ENCODE results near the gene MAN2C1.
A peak's percentile ranks its signal among the peaks of the same experiment; 100 is the strongest.
"Not testable (repeated sequence)": the region's sequence is repeated elsewhere in the genome, so short reads cannot be mapped to it uniquely, and the experiment has no call there.

Gene MAN2C1

DNA sequence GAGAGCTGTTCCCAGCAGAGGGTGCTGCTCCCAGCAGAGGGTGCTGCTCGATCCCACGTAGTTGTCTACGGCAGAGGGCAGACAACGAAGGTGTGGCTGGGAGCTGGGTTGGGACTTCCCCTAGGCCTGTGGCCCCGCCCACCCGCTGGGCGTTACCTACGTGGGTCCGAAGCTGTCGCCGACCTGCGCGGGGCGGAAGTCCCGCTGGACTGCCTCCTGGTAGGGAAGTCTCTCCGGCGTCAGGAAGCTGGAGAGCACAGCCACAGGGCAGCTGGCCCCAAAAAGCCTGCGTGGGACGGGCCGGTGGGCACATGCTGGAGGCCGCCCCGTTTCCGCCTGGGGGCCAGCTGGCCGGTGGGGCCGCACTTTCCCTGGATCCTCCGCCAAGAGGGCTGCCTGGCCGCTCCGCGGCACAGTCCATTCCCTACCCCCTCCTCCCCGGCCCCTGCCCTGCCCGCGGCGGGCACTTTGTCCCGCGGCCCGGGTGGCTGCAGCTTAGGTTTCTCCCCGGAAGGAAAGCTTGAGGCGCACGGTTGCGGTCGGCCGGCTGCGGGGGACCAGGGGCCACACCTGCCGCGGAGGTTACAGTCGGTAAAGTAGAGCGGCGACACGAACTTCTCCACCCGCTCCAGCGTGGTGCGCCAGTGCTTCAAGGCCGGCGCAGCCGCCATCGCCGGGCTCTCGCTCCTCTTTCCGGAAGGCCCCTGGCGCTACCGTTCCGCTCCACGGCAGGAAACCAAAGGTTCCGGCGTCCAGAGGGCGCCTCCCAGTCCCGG, at the start of gene MAN2C1:
Gene MAN2C1, minus strand, starts transcription at position 695 of the 776 bp plus-strand sequence. Its CDS starts 24 bp downstream, at position 671.
- peak; percentile 92 to 93 for DNase-seq (ENCODE audit: low read depth in 2 of 2)

DNA sequence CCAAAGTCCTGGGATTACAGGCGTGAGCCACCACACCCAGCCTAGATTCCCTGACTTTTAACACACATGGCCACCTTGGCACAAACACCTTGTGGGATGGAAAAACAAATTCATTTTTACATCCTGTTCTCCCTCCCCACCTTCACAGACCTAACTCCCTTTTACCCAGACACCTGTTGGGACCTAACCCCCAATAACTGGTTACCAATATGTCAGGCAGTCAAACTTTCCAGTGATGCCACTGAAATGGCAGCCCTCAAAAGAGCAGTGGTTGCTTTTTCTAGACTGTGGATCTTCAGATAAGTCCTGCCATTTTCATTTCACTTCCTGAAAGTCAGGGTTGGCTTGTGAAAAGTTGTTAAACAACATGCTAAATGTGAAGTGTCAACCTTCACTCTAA, 48.2 kb upstream of the MAN2C1 start:
- DNase-seq (ENCODE audit: low read depth in 2 of 2): no peak

DNA sequence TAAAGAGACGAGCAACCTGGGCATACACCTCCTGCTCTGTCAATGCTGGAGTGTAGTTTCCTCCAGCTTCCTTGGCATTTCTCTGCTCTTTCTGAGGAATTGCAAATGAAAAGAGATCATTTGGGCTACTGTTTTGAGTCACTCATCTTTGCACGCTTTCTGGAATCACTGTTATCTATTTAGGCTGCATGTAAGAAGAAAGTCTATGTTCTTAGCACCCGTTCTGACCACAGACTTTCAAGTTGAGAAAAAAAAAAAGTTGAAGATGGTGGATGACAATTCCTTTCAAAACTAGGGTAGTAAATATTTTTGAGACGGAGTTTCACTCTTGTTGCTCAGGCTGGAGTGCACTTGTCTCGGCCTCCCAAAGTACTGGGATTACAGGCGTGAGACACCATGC, 41.8 kb upstream of the MAN2C1 start:
- no peak for DNase-seq (ENCODE audit: low read depth in 2 of 2)

DNA sequence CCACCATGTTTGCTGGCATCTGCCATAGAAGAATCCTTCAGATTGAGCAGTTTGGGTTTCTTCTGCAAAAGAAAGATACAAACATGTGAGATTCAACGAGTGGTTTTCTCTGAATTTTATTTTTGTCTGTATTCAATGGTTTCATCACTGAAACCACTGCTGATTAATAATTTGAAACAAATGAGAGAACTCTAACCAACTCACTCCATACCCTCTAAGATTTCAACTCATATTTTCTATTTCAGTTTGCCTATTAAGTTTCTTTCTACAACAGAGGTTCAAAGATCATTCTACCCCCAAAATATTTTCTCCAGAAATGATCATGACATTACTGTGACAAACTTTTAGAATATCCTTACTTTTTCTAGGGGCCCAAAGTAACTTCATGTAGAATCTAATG, 38.7 kb upstream of the MAN2C1 start:
- DNase-seq (ENCODE audit: low read depth in 2 of 2): no peak

DNA sequence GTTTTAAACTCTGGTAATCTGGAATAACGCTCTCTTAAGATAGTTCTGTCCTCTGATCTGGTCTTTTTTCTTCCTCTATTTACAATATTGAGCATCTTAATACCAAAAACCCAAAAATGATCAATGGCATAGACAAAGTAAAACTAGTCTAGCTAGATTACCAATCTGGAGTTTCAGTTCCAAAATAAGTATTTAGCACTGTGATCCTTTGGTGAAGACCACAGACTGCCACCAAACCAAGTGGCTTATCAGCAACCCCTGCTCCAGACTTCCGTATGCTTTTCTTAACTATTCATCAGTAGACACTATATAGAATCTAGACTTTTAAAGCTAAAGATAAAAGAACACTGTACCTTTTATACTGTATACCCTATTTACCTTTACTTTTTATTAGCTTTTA, 35.5 kb upstream of the MAN2C1 start:
- DNase-seq (ENCODE audit: low read depth in 2 of 2): no peak

DNA sequence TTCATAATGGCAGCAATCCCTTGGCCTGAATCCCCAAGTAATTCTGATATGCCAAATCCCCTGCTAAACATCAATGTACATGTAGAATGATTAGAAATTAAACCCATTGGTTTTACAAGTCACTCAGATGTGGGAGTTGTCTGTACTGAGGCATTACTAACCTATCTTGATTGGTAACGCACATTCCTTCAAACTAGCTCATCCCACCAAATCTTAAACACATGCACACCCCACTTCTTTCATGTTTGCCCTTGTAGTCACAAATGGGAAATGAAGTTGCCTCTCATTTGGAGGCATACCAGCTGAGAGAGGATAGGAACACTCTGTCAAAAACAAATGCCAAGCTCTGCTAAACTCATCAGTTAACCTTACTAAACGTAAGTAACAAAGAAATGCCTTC, 29.1 kb upstream of the MAN2C1 start:
- DNase-seq (ENCODE audit: low read depth in 2 of 2): no peak

DNA sequence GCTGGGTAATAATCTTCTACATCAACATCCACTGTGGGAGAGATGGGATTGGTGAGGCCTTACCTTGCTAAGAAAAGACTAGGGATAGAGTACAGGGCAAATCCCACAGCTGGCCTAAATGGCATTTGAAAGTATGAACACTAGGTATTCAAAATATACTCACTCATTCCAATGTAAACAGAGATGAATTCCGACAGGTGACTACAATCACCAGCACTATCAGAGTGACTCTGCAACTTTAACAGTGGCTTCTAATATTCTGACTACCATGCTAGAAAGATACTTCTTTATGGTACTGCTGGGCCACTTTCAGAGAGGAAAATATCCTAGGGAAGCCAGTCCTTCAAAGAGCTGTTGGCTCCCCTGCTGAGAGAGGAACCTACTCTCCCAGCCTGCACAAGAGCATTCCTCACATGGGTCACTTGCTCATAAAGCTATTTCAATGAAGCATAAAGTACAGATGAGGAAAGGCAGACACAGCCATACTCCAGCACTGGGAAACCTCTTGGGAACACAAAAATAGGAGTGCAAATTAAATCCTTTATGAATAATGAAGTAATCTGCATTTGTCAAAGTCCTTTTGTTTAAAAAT, 21.5 kb upstream of the MAN2C1 start:
- no peak for DNase-seq (ENCODE audit: low read depth in 2 of 2)

DNA sequence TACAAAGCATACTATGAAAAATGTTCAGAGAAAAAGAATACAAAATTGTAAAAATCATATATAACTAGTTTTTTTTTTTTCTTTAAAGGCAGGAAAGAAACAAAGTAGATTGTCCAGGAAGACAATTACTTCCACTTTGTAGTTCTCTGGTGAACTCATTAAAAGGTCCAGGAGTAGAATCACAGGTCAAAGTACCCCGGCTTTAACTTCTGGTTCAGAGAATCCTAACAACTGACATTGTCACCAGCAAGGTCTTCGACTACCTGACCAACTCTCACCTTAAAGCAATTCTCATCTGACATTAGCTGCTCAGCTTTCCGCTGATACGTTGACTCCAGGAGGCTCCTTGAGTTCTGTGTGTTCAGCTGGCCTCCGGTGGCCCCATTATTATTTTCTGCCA, 15.6 kb upstream of the MAN2C1 start:
- DNase-seq (ENCODE audit: low read depth in 2 of 2): not testable (repeated sequence)

DNA sequence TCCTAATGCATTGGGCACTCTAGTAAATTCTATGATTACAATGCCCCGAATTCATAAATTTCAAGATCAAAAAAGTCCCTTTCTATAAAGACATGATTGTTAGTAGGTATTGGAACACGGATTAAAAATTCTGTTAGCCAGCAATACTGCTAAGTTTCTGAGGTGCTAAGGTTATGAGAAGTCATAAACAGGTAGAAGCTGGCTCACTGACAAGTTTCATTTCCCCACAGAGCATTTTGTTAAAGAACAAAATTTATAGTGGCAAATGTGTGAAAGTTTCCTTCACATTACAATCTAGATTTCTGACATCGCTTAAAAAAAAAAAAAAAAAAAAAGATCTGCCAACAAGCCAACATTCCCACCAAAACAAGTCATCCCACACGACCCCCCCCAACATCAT, 12.4 kb upstream of the MAN2C1 start:
- DNase-seq (ENCODE audit: low read depth in 2 of 2): no peak

DNA sequence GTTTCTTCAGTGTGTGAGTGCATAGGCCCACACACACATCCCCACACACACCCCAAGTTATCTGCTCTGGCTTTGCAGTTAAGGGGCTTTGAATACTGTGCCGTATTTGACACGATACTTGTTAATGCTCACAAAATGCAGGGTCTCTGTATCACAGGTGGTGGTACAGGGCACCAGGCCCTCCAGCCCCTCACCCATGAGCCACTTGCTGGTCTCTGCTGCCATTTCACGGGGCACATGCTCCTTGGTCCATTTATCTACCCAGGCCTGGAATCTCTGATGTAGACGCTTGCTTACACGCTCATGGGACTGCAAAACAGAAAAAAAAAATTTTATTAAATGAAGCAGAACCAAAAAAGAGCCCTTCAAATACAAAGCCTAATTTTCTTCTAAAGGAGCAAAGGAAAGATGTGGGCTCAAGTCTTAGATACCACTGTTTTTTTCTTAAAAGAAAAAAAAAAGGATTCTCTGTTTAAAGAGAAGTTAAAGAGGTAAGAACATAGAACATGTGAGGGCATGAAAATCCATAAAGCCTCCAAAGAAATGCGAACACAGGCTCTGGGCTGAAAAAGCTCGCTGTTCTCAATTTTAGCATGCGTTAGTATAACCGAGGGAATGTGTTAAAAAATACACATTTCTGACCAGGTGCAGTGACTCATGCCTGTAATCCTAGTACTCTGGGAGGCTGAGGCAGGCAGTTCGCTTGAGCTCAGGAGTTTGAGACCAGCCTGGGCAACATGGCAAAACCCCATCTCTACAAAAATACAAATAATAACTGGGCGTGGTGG, 3.7 kb upstream of the MAN2C1 start:
- DNase-seq (ENCODE audit: low read depth in 2 of 2): no peak

DNA sequence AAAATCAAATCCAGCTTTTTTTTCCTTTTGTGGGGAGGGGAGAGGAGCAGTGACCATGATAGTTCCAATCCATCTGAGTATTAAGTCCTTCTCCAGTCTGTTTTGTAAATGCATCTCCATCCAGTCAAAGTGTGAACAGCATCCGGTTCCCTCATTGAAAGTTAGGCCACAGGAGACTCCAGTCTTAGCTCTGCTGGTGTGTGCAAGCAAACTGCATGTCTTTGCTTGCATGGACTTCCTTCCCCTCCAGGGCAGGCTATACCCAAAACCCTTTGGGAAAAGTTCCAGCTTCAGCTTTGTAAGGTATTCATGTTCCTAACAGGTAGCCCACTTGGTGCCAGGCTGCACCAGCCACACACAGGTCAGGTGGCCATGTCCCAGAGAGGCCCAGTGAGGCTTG, 3.1 kb upstream of the MAN2C1 start:
- no peak for DNase-seq (ENCODE audit: low read depth in 2 of 2)

DNA sequence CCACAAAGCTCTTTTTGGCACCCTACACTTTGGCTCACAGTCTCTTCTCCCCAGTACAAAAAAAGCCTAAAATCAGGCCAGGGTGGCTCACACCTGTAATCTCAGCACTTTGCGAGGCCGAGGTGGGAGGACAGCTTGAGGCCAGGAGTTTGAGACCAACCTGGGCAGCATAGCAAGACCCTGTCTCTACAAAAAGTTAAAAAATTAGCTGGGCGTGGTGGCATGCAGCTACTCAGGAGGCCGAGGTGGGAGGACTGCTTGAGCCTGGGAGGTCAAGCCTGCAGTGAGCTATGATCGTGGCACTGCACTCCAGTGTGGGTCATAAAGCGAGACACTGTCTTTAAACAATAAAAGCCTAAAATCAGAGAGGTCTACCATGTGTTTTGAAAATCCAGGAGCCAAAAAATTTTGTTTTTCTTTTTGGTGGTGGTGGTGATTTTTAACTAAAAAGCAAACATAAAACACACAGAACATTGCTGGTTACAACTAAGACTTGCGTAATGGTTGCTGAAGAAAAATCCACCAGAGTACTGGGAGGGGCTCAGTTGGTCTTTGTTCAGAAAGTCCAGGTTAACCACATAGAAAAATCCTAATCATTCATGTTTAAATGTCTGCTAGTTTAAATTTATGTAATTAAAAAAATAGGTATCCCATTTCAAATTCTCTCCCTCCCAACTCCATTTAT, 1.6 kb upstream of the MAN2C1 start:
- DNase-seq (ENCODE audit: low read depth in 2 of 2): no peak

DNA sequence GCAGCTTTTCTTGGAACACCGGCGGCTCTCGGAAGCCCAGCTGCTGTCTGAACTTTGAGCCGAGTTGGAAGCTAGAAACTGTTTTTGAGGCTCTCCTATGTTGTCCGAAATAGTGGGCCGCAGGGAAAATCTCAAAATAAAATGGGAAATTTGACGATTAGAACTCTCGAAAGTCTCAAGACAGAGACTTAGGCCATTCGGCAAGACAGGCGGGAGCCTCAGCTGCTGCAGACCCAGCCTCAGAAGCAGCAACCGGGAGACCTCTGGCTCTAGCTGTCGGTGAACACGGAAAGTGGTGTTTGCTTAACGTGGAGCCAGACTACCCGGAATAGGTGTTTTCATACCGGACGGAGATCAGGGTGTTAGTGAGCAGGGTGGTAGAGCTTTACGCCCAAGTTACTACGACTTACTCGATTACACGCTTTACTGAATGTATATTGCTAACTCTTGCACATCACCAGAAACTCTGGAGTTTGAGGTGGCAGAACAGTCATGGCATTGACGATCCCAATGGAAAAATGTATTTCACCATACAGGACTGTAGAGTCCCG, 357 bp upstream of the MAN2C1 start:
- DNase-seq (ENCODE audit: low read depth in 2 of 2): no peak

DNA sequence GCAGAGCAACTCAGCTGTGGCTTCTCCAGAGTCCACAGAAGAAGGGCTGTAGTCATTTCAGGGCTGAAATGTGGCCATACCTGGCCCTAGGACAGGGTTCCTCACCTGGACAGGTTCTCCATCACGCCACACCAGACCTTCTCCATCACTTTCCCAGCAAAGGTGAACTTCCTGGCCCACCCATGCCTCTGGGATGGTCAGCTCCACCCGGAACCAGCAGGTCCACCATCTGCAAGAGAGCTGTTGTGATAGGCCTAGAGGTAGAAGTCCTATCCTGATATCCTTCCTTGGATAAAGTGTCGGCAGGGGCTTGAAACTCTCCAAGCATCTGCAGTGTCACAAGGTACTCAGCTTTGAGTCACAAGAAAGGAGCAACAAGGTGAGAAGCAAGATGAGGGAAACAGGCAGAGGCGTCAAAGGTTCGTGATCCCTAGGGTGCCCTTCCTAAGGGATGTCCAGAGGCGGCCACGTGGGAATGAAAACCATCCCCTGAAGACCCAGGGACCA, 948 bp downstream of the MAN2C1 start:
- DNase-seq (ENCODE audit: low read depth in 2 of 2): no peak

DNA sequence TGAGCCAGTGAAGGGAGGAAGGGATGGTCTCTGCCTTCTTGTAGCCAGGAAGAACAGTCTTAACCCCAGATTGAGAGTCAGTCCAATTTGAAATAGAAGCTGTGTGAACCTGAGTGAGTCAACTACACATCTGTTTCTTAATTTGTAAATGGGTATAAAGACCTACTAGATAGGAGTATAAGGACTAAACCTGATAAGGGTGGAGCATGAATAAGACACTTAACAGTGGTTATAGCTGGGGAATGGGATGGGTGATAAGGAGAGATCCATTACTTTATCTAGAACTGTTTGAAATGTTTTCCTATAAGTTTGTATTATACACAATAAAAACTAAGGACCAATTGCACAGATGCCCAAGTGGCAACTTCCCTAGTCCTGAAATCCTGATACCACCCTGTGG, 1.4 kb downstream of the MAN2C1 start:
- DNase-seq (ENCODE audit: low read depth in 2 of 2): no peak

DNA sequence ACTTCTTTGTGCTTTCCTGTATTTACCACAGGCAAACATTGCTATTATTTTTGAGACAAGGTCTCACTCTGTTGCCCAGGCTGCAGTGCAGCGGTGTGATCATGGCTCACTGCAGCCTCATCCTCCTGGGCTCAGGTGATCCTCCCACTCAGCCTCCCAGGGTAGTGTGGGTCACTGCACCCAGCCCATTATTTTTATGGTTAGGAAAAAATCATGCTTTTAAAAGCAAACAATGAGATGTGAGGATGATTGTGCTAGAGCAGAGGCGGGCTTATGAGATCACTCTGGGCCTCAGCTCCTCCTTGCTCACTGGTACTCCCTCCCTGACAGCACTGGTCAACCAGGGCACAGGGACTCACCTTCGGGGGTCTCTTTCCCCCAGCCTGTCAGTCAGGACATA, 2.2 kb downstream of the MAN2C1 start:
- no peak for DNase-seq (ENCODE audit: low read depth in 2 of 2)

DNA sequence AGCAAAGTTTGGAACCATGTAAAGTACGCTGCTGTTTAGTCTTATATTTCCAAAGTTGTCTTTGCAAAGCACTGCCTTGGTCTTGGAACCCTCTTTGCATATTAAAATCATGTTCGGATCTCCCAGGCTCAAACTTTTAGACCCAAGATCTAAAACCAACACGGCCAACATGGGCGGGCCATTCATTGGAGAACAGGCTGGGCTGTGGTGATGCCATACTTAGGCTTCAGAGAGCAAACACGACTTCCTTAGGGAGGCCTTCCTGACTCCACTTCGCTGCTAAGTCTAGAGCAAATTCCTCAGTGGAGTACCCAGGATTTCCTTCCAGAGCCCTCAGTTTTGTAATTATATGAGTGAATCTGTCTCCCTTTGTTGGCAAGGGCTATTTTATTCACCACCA, 3.5 kb downstream of the MAN2C1 start:
- no peak for DNase-seq (ENCODE audit: low read depth in 2 of 2)

DNA sequence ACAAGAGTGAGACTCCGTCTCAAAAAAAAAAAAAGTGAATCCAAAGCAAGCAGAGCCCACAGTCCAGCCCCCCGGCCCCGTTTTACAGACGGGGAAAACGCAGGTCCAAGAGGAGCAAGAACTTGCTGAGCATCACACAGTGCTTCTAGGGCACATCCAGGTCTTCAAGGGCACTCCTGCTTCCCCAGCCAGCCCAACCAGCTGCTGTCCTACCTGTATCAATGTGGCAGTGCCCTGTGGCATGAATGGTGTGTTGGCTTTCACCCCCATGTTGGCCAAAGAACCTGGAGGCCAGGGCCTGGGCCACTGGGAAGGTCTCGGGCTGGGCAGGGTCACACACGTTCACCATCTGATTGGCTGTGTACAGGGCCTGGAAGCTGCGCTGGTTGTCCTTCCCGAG, 4.6 kb downstream of the MAN2C1 start:
- DNase-seq (ENCODE audit: low read depth in 2 of 2): no peak

DNA sequence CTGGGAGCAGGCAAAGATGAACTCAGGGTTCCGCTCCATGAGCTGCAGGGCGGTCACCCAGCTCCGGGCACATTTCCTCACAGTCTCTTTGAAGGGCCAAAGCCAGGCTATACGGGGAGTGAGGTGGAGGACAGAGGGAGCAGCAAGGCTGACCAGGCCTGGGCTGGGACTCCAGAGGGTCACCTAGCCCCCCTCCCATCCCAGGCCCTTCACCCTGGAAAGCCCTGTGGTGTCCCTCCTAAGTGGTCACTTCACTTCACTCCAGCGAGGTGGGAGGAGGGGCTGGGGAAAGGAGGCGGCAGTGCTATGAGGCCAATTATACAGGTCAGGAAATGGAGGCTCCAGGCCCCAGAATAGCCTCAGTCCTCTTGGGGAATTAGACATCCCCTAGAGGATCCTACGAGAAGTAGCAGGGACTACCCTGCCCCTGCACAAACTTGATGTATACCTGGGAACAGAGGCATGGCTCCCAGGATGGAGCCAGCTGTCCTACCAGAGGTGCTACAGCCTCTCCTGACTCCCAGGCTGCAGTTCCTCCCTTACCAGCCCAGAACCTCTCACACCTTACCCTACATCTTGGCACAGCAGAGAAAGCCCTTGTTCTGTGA, 5.7 kb downstream of the MAN2C1 start:
- DNase-seq (ENCODE audit: low read depth in 2 of 2): no peak

DNA sequence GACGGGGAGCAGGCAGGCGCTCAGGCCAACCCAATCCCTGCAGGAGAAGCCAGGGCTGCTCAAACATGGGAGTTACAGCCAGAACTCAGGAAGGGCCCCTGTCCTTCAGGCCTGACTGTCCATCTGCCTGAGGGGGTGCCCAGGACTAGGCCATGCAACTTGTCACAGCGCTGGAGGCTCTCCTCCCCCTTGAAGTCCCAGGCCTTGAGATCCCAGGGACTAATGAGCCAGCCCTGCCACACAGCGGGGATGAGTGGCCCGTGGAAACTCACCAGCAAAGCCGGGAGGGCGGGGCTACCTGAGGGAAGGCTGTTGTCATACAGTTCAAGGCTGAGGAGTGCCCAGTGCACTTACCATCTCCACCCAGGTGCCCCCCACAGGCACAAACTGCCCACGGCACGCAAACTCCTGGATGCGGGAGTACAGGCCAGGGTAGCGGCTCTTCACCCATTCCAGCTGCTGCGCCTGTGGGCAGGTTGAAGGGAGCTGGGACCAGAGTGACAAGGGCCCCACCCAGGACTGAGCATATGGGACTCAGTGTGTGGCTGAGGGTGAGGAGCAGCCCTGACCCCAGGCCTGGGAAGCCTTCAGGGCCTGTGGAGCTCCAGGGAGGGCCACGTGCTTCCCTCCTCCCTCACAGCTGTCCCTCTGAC, 6.3 kb downstream of the MAN2C1 start:
- no peak for DNase-seq (ENCODE audit: low read depth in 2 of 2)

All from stimulated activated CD8-positive, alpha-beta memory T cell treated with anti-CD3 and anti-CD28 coated beads, Interleukin-15, amount 100 ng/mL, for 48 hours (primary cell).